Activated T-cell treated with anti-CD3 and anti-CD28 coated beads, Interleukin-2, amount 50 U/mL, for 72 hours (primary cell): ENCODE results near the gene AKT3. TPM values are rescaled to one million over a fixed set of nuclear protein-coding genes. Genes with fewer than 3 reads are reported as not detected.

Experiments
- ATAC-seq, 2 donors: fragments of 150-1000 bp; cut with Tn5 transposase; replicated peaks in 1 of 2; 2 replicates each; pipeline ENCODE4 v1.10.0; 2021; ENCODE audit warnings: moderate library complexity in 2 of 2, mild to moderate bottlenecking in 1 of 2
- DNase-seq, 2 donors: peaks; one replicate each; pipeline ENCODE4 v3.0.0; 2021 to 2022; ENCODE audit warnings: mixed read lengths in 1 of 2
- H3K27ac Mint-ChIP-seq: one replicate; pipeline ENCODE4 v1.8.0; 2022; ENCODE audit warnings: mild to moderate bottlenecking, moderate library complexity, mixed read lengths
- H3K27me3 Mint-ChIP-seq: one replicate; pipeline ENCODE4 v1.8.0; 2022; ENCODE audit warnings: low read depth, mixed read lengths
- H3K36me3 Mint-ChIP-seq, 2 donors: one replicate each; pipeline ENCODE4 v1.8.0; 2022; ENCODE audit warnings: mixed read lengths in 2 of 2, mild to moderate bottlenecking in 1 of 2; ENCODE audit not compliant: insufficient read depth in 2 of 2
- H3K4me1 Mint-ChIP-seq: one replicate; pipeline ENCODE4 v1.8.0; 2022; ENCODE audit warnings: low read depth, mixed read lengths
- H3K4me3 Mint-ChIP-seq, 2 donors: one replicate each; pipeline ENCODE4 v1.8.0; 2022; ENCODE audit warnings: mild to moderate bottlenecking in 2 of 2, mixed read lengths in 2 of 2, moderate library complexity in 2 of 2
- H3K9me3 Mint-ChIP-seq, 2 donors: one replicate each; pipeline ENCODE4 v1.8.0; 2022; ENCODE audit warnings: mixed read lengths in 2 of 2
- total RNA-seq, 2 donors: library from RNA; stranded (reverse); gene quantifications; one replicate each; pipeline ENCODE4 v1.2.3, GENCODE V29; 2022

The AKT3 gene
- total RNA-seq, 2 donors from 2014 or later = 32.6 to 46.7 TPM

DNA sequence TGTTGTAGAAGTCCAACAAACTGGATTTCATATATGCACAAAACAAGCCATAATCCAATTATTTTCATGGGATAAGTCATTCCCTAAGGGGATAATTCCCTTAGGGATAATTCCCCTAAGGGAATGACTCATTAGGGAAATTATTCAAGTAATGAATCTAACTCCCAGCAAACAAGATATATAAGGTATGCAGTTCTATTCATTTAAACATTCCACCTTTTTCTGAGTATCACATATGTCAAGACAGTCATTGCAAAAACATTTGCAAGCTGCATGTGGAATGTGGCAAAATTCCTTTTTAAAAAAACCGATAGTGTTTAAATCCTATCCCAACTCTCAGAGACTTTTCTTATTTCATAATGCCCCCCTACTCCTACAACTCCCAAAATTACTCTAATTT lies 131.2 kb downstream of the AKT3 start:
- Mint-ChIP-seq H3K4me1 (peaks cover 27% of the 10 kb centered on the region), H3K9me3 (no peaks in the 10 kb centered on the region)

GRCh38 chr1:243718022-243718421 lies 132.0 kb downstream of the AKT3 start:
- no peaks in the 10 kb centered on the region for H3K36me3 Mint-ChIP-seq
- no peaks in the 10 kb centered on the region for H3K27me3 Mint-ChIP-seq
- ATAC-seq (no peak), DNase-seq (no peak)
- no peaks in the 10 kb centered on the region for H3K9me3 Mint-ChIP-seq
- no peak overlapping the region for H3K4me3 Mint-ChIP-seq
- no peak overlapping the region for H3K27ac Mint-ChIP-seq
- peaks cover 23% of the 10 kb centered on the region for H3K4me1 Mint-ChIP-seq

More for the DNA sequence above, 131.2 kb downstream of the AKT3 start:
- Mint-ChIP-seq H3K36me3 (no peaks in the 10 kb centered on the region), H3K27me3 (no peaks in the 10 kb centered on the region), H3K4me3 (no peak overlapping the region), H3K27ac (no peak overlapping the region)
- ATAC-seq = no peak
- DNase-seq = no peak

DNA sequence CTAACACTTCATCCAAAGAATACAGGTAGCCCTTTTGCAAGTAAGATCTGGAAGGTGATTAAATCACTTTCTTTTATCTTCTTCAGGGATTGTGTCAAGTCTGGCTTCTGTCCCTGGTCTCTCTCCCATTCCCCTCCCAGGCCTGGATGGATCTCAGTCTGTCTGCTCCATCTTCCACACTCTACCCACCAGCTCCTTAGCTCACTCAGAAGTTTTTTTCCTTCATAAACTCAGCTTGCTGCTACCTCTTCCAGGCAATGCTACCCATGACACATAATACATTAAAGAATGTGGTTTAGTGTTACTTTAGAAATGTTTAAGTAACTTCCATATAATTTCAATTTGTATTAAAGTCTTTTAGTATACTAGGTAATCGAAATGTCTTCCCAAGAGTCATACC lies 133.1 kb downstream of the AKT3 start:
- no peak for ATAC-seq
- Mint-ChIP-seq H3K27ac (peak overlapping the region; percentile 6), H3K36me3 (no peaks in the 10 kb centered on the region), H3K9me3 (no peaks in the 10 kb centered on the region), H3K4me3 (no peak overlapping the region), H3K27me3 (no peaks in the 10 kb centered on the region), H3K4me1 (peaks cover 25% of the 10 kb centered on the region)
- no peak for DNase-seq

- Mint-ChIP-seq H3K27ac (no peak overlapping the region), H3K27me3 (no peaks in the 10 kb centered on the region), H3K36me3 (no peaks in the 10 kb centered on the region), H3K4me3 (no peak overlapping the region), H3K4me1 (peaks cover 31% of the 10 kb centered on the region), H3K9me3 (no peaks in the 10 kb centered on the region)
- DNase-seq (no peak), ATAC-seq (no peak)
Measured at GRCh38 chr1:243715285-243715684, 134.8 kb downstream of the AKT3 start.

DNA sequence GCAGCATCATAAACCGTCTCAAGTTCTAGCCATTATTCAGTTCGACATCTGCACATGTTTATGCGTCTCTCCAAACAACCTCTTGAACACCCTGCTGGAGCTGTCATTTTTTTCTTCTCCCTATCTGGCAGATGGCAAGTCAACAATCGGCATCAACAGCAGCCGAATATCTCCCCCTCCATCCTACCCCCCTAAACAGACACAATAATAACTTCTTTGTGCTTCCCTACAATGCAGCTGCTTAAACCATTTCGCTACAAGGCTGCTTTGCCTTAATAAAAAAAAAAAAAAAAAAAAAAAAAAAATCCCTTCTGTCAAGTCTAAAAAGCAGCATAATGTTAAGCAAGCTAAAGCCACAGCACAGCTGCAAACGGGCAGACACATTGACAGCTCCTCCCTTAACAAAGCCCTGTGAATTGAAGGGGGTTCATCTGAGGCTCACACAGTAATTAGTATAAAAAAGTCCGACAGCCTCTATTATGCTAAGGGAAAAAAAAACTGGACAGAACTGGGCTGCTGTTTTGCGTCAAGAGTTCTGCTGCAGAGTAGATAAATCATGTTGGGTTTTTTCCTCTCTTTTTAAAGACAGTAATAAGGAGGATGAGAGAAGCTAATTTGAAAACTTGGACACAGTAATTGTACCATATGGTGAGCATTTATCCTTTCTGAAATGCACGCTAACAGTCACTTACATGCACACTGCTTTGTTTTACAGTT lies 136.4 kb downstream of the AKT3 start:
- no peak overlapping the region for H3K4me3 Mint-ChIP-seq
- H3K27ac Mint-ChIP-seq = no peak overlapping the region
- ATAC-seq (no peak), DNase-seq (no peak)
- H3K36me3 Mint-ChIP-seq = no peaks in the 10 kb centered on the region
- H3K4me1 Mint-ChIP-seq = peaks cover 27% of the 10 kb centered on the region
- no peaks in the 10 kb centered on the region for H3K9me3 Mint-ChIP-seq
- H3K27me3 Mint-ChIP-seq = no peaks in the 10 kb centered on the region

DNA sequence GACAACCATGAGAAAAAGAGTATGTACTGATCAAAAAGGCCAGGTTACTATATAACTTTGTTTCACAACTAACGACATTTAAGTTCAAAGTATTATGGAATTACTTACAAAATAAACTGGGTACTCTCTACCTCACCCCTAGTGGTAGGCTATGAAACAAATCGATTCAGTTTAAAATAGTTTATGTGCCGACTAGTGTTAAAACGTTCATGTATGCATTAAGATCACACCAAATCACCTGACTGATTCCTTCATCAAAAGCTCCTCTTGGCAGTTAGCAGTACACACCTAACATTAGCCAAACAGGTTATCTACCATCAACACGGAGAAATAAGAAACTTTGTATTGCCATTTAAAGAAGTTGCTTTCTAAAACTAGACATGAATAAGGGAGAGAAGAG lies 137.1 kb downstream of the AKT3 start:
- DNase-seq (no peak), ATAC-seq (no peak)
- H3K4me3 Mint-ChIP-seq = peak overlapping the region in 1 of 2 donors; percentile 20
- H3K4me1 Mint-ChIP-seq = peaks cover 27% of the 10 kb centered on the region
- H3K36me3 Mint-ChIP-seq = no peaks in the 10 kb centered on the region
- H3K9me3 Mint-ChIP-seq = no peaks in the 10 kb centered on the region
- peak overlapping the region; percentile 67 for H3K27ac Mint-ChIP-seq
- no peaks in the 10 kb centered on the region for H3K27me3 Mint-ChIP-seq

DNA sequence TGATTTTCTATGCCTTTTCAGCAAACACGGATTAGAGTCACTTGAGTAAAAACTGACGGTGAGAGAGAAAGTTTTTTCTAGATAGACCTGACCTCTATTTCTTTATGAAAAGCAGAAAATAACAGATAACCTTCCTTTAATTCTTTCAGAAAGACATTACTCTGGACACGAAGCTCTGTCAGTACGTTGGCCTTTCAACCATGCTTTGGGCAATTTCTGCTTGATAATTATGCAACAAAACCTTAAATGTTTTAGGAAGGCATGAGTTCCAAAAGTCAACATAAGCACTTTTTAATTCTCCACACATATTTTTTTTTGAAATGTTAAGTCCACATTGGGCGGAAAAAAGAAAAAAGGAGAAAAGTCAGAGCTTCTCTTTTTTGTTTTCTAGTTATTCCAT lies 137.8 kb downstream of the AKT3 start:
- no peak for DNase-seq
- Mint-ChIP-seq H3K27ac (no peak overlapping the region), H3K9me3 (no peaks in the 10 kb centered on the region), H3K36me3 (no peaks in the 10 kb centered on the region), H3K27me3 (no peaks in the 10 kb centered on the region), H3K4me1 (peaks cover 27% of the 10 kb centered on the region), H3K4me3 (no peak overlapping the region)
- no peak for ATAC-seq

- ATAC-seq (peak in 1 of 2 donors; percentile 47), DNase-seq (no peak)
- peaks cover 17% of the 10 kb centered on the region for H3K4me1 Mint-ChIP-seq
- no peaks in the 10 kb centered on the region for H3K36me3 Mint-ChIP-seq
- H3K9me3 Mint-ChIP-seq = no peaks in the 10 kb centered on the region
- H3K27me3 Mint-ChIP-seq = no peaks in the 10 kb centered on the region
- H3K4me3 Mint-ChIP-seq = peak overlapping the region in 1 of 2 donors; percentile 51
- no peak overlapping the region for H3K27ac Mint-ChIP-seq
Measured at GRCh38 chr1:243710467-243710866, 139.6 kb downstream of the AKT3 start.

DNA sequence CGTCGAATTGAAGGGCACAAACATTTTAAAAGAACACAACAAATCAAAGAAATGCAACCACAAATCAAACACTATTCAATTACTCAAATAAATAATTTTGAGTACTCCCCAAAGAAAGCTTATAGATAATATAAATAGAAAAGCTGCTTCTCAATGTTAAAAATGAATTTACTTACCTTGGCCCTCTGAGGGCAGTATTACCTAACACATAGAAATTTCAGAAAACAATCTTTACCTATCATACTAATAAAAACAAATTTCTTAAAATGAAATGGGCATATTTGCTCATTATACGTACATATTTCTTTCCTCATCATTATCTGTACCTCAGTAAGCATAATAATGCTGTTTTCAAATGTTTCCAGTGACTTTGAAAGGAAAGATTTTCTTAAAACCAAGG lies 141.8 kb downstream of the AKT3 start:
- no peak overlapping the region for H3K27ac Mint-ChIP-seq
- no peak overlapping the region for H3K4me3 Mint-ChIP-seq
- ATAC-seq (no peak), DNase-seq (no peak)
- peaks cover 14% of the 10 kb centered on the region for H3K4me1 Mint-ChIP-seq
- H3K27me3 Mint-ChIP-seq = no peaks in the 10 kb centered on the region
- no peaks in the 10 kb centered on the region for H3K9me3 Mint-ChIP-seq
- no peaks in the 10 kb centered on the region for H3K36me3 Mint-ChIP-seq

DNA sequence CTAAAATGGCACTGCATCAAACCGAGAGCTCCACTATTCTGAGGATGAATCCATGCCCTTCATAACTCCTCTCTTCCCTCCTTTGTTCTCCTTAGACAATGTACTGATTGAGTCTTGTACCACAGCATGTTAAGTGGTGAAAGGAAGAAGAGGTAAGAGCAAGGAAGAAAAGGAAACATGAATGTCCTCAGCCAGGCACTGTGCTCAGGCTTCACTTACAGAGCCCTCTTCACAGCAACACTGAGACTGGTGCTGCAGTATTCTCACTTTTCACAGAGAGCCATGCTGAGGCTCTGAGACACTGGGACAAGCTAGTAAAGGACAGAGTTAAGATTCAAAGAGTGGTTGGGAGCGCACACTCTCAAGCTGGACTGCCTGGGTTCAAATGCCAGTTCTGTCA lies 143.5 kb downstream of the AKT3 start:
- no peak for DNase-seq
- H3K27ac Mint-ChIP-seq = no peak overlapping the region
- H3K4me3 Mint-ChIP-seq = no peak overlapping the region
- H3K36me3 Mint-ChIP-seq = no peaks in the 10 kb centered on the region
- H3K4me1 Mint-ChIP-seq = peaks cover 10% of the 10 kb centered on the region
- H3K9me3 Mint-ChIP-seq = no peaks in the 10 kb centered on the region
- no peaks in the 10 kb centered on the region for H3K27me3 Mint-ChIP-seq
- no peak for ATAC-seq

DNA sequence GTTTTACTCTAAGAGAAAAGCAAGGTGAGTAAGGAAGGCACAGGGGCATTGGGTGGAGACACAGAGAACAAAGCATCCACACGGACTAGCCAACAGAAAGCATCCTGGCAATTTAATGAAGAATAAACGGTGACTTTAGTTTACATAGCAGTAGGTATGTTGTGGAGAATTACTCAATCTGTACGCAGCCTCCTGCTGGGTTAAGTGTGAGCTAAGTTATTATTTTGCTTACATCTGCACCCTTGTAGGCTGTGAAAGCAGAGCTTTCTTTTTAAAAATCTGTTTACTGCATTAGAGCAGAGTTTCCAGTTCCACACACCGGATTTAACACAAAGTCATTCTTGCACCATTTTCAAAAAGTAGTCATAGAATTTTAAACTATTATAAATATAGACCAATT lies 144.5 kb downstream of the AKT3 start:
- peaks cover 7% of the 10 kb centered on the region for H3K4me1 Mint-ChIP-seq
- no peaks in the 10 kb centered on the region for H3K9me3 Mint-ChIP-seq
- DNase-seq (no peak), ATAC-seq (no peak)
- H3K4me3 Mint-ChIP-seq = no peak overlapping the region
- H3K27me3 Mint-ChIP-seq = no peaks in the 10 kb centered on the region
- no peaks in the 10 kb centered on the region for H3K36me3 Mint-ChIP-seq
- no peak overlapping the region for H3K27ac Mint-ChIP-seq

DNA sequence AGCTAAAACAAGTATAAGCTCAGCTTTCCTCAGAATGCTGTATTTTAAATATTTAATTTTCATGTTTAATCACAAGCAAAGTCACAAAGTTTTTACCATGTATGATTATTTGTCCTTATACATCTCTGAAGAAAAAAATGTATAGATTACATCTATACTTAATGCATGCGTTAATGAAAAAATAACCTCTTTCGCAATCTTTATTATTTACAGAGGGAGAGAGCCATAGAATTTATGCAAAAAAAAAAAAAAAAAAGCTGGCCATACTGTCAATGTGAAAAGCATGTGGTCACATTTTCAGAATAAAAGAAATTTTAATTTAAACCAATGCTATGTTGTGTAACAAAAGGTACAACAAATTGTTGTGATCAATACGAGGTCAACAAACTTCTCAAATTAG lies 148.2 kb downstream of the AKT3 start:
- DNase-seq (no peak), ATAC-seq (no peak)
- no peak overlapping the region for H3K27ac Mint-ChIP-seq
- H3K9me3 Mint-ChIP-seq = no peaks in the 10 kb centered on the region
- no peak overlapping the region for H3K4me3 Mint-ChIP-seq
- H3K4me1 Mint-ChIP-seq = no peaks in the 10 kb centered on the region
- no peaks in the 10 kb centered on the region for H3K36me3 Mint-ChIP-seq
- H3K27me3 Mint-ChIP-seq = no peaks in the 10 kb centered on the region

GRCh38 chr1:243693800-243694199 lies 156.2 kb downstream of the AKT3 start:
- Mint-ChIP-seq H3K27ac (no peak overlapping the region), H3K4me1 (no peaks in the 10 kb centered on the region), H3K36me3 (peaks cover 4 to 6% of the 10 kb centered on the region in 2 donors), H3K27me3 (no peaks in the 10 kb centered on the region), H3K9me3 (no peaks in the 10 kb centered on the region), H3K4me3 (no peak overlapping the region)
- ATAC-seq (no peak), DNase-seq (no peak)

DNA sequence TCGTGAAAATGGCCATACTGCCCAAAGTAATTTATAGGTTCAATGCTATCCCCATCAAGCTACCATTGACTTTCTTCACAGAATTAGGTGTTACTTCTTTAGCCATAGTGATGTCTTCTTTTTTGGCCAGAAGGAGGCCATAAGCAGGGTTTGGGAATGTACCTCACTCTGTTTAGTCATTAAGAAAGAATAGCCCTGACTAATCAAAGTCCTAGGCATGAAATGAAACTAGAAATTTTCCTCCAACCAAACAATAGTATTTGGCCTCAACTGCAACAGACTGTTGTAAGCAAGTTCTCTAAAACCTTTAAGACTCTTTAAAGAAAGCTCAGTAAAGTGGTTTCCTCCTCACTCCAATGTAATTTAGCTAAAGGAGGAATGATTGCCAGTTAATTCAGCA lies 163.9 kb downstream of the AKT3 start:
- ATAC-seq (peak; percentile 41 to 58), DNase-seq (no peak)
- H3K27ac Mint-ChIP-seq = no peak overlapping the region
- peaks cover 0 to 2% of the 10 kb centered on the region in 2 donors for H3K36me3 Mint-ChIP-seq
- no peaks in the 10 kb centered on the region for H3K4me1 Mint-ChIP-seq
- H3K4me3 Mint-ChIP-seq = no peak overlapping the region
- no peaks in the 10 kb centered on the region for H3K27me3 Mint-ChIP-seq
- no peaks in the 10 kb centered on the region for H3K9me3 Mint-ChIP-seq
